Breast epithelium (tissue), 3 donors: Measurements from ENCODE around the gene MVP.

Experiments
- POLR2A ChIP-seq: fragments of 450-650 bp; IDR thresholded peaks from one replicate; pipeline ENCODE4 v1.6.1; 2016; ENCODE audit warnings: antibody characterized with exemption, mild to moderate bottlenecking, moderate library complexity
- POLR2AphosphoS5 ChIP-seq, 3 donors: sonication (generic); formaldehyde crosslinking; IDR thresholded peaks; one replicate each; pipeline ENCODE4 v1.6.1; 2017; ENCODE audit warnings: antibody characterized with exemption in 3 of 3
- TF ChIP-seq, protein P1 (sequence below), 3 donors: fragments of 450-650 bp; IDR thresholded peaks; one replicate each; pipeline ENCODE4 v1.5.1; 2016 to 2017; ENCODE audit warnings: antibody characterized with exemption in 3 of 3, mild to moderate bottlenecking in 3 of 3, moderate library complexity in 3 of 3

GRCh38 chr16:29835926-29836325 is 15.7 kb downstream of the MVP start:
- TF ChIP-seq, protein P1, sequence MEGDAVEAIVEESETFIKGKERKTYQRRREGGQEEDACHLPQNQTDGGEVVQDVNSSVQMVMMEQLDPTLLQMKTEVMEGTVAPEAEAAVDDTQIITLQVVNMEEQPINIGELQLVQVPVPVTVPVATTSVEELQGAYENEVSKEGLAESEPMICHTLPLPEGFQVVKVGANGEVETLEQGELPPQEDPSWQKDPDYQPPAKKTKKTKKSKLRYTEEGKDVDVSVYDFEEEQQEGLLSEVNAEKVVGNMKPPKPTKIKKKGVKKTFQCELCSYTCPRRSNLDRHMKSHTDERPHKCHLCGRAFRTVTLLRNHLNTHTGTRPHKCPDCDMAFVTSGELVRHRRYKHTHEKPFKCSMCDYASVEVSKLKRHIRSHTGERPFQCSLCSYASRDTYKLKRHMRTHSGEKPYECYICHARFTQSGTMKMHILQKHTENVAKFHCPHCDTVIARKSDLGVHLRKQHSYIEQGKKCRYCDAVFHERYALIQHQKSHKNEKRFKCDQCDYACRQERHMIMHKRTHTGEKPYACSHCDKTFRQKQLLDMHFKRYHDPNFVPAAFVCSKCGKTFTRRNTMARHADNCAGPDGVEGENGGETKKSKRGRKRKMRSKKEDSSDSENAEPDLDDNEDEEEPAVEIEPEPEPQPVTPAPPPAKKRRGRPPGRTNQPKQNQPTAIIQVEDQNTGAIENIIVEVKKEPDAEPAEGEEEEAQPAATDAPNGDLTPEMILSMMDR (IDR thresholded peaks at IDR 0.05): no peak
- TF ChIP-seq POLR2A: no peak
- no peak for TF ChIP-seq POLR2AphosphoS5 (IDR thresholded peaks at IDR 0.05)
